Islet precursor cell (in vitro differentiated cells): ENCODE measurements around the gene RABAC1.

Experiments
- DNase-seq: peaks from one replicate; pipeline ENCODE4 v3.0.0-alpha.2; 2018

RABAC1 gene

DNA sequence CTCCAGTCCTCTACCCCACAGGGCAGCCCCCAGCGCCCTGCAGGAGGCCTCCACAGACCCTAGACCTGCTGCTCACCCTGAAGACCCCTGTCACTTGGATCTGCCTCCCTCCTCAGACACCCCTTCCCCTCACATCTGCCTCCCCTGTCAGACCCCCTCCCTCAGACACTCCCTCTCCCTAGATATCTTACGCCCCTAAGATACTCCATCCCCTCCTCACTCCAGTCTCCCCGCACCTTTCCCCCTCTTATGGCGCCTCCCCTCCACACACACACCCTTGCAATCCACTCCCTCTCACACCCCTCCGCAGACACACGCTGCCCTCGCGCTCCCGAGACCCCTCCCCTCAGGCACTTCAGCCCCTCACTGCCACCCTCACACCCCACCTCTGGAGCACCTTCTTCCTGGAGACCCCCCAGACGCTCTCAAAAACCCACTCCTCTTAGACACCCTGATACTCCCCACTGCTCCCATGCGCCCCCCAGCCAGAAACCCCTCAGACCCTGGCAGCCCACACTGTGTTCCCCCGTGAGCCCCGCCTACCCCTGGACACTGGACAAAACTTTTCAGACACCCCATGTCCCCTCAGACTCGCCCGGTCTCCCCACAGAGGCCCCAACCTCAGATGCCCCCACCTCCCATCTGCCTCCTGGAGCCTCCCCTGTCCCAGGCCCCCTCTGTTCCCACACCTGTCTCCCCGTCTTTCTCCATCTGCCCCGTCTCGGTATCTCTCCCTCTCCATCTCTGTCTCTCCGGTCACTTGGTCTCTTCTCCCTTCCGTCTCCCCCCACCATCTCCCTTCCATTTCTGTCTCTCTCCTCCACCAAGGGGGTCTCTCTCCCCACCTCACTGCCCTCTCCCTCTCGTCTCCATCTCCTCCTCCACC lies 45.3 kb downstream of the RABAC1 start:
- no peak for DNase-seq

DNA sequence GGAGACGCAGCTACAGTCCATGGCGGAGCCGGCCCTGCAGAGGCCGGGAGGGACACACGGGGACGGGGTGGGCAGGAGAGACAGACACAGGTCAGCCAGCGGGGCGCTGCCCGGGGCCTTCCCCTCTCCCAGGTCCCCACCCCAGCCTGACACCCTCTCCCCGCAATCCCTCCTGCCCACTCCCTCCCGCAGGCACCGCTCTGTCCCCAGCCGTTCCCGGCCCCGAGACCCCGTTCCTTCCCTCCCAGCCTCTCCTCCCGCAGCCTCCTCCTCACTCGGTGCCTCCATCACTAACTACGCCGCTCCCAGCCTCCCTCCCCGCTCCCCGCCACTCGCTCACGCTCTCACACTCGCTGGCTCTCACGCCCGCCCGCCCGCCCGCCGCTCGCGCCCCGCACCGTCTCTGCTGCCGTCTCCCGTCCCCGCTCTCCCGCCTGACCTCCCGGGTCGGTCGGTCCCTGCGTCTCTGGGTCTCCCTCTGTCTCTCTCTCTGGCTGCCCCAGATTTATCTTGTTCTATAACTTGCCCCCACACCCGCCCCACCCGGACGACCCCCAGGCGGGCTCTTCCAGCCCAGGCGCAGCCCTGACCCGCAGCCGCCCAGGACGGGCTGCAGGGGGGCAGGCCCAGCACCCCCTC lies 46.1 kb downstream of the RABAC1 start:
- DNase-seq = no peak

DNA sequence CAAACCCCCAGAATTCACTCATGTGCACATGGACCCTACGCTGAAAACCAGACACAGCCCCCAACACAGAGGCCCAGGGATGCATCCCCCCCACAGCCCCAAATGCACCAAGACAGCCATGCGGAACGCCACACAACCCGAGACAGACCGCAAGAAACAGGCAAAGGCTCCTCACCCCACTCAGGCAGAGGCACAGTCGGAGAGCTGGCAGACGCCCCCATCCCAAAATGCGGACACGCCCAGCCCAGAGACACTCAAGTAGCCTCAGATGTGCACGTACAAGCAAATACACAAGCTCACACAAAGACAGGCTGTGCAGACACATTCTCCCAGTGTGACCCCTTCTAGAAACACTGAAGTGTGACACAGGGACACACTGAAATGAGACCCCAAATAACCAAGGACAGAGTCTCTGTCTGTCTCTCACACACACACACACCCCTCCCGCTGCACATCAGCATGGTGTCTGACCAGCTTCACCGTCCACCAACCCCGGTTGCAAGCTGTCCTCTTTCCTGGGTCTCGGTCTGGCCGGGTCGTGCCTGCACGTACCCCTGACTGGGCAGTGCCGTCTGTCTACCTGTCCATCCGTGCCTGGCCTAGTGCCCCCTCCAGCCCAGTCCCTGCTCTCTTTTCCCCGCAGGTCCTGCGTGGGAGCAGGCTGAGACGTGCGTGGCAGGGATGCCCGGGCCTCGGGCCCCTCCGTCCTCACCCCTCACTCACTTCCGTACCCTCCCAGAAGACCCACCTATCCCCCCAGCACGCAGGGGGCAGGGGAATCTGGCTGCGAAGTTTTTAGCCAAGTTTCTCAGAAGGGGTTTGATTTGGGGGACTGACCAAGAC lies 47.0 kb downstream of the RABAC1 start:
- DNase-seq = no peak

DNA sequence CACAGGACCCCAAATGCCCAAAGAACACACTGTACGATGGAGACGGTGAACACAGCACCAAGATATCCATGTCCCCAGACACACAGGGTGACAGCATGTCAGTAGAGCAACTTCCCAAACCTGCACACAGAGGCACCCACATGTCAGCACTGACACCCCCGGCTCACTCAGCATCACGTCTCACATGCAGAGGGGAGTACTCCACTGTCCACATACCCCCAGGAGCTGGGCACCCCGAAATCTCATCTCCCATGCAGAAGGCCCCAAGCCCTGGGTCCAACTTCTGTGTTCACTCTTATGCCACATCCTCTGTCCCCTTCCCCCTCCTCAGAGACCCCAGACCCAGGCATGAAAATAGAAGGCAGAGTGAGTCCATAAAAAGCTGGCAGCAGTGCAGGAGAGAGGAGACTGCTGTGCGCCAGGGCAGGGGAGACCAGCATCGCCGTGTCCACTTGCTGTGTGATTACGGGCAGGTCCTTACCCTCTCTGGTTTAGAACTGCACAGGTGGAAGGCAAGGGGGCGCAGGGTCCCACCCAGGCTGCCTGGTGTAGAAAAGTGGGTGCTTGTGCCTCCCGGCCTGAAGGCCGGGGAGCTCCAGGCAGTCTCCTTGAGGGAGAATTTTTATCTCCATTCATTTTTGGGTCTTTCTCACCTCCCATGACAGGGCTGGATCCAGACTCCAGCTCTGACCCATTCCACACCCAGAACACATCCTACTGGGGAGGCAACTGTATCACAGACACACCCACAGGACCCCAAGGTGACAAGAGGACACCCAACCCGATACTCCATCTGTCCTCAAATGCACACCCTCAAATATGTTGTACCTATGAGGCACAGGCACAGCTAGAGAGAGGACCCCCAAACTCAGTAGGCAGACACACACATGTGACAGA lies 47.9 kb downstream of the RABAC1 start:
- no peak for DNase-seq

DNA sequence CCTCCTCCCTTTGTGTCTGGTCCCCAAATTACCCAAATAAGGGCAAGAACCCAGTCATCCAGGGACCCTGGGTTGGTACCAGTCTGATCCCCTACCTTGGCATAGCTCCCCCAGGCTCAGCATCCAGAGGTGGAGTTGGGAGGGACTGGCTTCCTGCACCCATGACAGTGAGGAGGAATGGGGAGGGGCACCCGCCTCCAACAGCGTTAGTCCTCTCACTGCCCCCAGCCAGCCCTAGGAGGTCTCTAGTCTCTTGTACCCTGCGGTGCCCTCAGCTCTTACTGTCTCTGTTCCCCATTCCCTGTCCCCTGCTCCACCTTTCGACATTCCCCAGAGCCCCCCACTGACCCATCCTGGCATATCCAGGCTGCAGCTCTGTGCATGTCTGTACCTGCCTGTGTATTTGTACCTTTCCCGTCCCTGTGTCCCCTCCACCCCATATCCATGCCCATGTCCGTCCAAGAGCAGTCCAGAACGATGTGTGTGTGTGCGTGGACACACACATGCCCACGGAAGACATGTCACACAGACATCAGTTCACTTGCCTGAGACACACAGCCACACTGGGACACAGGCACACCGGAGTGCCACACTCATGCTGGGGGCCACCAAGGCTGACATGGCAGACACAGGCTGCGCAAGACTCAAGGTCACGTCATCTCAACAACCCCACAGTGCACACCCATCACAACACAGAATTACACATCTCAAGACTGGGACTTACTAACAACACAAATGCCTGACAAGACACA lies 48.7 kb downstream of the RABAC1 start:
- no peak for DNase-seq

DNA sequence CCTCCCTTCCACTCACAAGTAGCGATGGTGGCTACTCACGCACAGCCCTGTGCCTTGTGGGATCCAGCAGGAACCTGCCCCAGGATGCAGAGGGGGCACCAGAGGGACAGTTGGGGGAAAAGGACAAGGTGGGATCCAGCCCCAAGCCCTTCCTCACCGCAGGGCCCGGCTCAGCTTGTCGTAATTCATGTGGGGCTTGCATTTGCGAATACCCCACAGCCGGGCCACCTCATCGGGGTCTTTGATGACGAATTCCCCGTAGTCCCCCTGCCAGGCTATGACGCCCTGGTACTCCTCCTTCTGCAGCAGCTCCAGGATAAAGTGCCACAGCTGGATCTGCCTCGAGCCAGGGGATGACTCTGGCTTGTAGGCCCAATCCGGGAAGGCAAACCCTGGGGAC lies 49.4 kb downstream of the RABAC1 start:
- DNase-seq = no peak

DNA sequence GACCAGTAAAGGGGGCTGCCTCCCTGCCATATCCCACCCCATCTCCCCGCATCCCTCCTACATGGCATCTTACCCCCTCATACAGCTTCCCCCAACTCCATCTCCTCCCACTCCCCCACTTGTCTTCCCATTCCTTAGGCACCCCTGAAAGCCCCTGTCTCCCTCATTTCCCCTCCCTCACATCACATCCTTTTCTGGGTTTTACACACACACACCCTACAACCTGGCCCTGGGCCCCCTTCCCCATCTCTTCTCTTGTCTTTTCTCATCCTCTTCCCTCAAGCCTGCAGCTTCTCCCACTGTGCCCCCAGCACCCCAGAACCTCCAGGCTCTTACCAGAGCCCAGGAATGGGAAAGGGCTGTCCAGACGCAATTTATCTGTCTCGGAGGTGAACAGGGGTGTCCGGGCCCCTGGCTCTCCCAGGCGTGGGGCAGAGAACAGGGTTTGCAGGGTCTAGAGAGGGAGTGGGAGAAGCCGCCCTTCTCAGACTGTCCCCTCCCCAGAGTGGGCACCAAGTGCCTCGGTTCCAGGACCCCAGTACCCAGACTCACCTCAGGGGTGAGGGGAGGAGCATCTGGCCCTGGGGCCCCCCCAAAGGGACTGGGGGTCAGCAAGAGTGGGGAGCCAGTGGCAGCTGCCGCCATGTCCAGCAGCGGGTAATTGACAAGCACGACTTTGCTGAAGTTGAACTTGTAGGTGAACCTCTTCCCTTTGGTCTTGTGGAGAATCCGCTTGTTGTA lies 50.2 kb downstream of the RABAC1 start:
- no peak for DNase-seq

DNA sequence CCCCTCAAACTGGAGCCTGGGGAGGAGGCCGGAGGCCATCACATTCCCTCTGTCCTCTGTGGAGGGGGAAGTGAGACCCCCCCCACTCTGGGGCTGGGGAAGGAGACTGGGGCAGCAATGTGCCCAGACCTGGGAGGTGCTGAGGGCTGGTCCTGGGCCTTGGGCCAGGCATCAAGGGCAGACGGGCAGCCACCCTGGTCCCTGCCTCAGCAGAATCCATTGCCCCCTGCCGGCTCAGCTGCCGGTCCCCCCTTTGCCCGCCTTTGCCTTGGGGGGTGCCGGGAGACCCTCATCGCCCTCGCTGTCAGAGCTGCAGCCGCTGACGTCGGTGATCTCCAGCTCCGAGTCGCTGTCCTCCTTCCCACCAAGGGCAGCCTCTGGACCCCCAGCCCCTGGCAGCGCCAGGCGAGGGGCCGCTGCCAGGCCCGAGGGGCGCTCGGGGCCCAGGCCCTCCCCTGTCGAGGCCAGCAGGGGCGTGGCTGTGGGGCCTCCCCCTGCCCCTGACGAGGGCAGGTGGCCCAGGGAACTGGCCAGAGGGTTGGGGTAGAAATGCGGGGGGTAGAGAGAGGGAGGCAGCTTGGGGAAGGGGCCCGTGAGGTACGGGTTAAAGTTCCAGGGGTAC lies 51.0 kb downstream of the RABAC1 start:
- DNase-seq = no peak

DNA sequence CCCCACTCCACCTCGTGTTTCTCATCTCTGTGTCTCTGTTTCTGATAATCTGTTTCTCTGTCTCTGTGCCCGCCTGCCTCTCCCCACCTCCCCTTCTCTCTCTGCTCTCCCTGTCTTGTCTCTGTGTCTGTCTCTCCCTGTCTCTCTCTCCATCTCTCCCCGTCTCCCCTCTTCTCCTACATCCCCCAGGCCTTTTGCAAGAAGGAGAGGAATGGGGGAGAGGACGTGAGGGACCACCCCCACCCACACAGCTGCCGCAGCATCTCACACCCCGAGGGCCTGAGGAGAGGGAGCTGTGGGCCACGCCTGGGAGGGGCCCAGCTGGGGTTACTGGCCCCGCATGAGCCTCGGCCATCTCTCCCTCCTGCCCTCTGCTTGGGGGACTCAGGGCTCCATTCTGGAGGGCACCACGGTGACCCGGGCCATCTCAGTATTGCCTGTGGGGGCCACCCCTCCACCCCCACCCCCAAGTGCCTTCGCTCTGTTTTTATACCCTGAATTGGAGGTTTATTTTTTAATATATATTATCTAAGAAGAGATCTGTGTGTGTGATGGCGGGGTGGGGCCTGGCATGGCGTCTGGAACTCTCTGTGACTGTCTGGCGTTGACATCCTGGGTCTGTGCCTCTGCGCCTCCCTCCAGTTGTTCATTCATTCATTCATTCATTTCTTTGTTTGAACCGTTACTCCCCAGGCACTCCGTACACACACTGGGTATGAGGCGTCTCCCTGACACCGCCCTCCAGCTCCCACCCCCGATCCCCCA lies 52.0 kb downstream of the RABAC1 start:
- no peak for DNase-seq
